Suprapubic skin (tissue), 4 donors: ENCODE data around the gene SIGLEC11.

Source experiments
- CTCF ChIP-seq, 2 donors: fragments of 200-600 bp in 1 of 2; fragments of 450-650 bp in 1 of 2; sonication (generic) in 1 of 2; IDR thresholded peaks; one replicate each; pipeline ENCODE4 v1.5.1; 2016 to 2019; ENCODE audit warnings: antibody characterized with exemption in 2 of 2, mild to moderate bottlenecking in 1 of 2, moderate library complexity in 1 of 2
- POLR2A ChIP-seq, 2 donors: fragments of 450-650 bp; IDR thresholded peaks; one replicate each; pipeline ENCODE4 v1.6.1; 2017; ENCODE audit warnings: antibody characterized with exemption in 2 of 2, mild to moderate bottlenecking in 2 of 2, moderate library complexity in 2 of 2
- POLR2AphosphoS5 ChIP-seq, 3 donors: sonication (generic); formaldehyde crosslinking; IDR thresholded peaks; one replicate each; pipeline ENCODE4 v1.6.1; 2017; ENCODE audit warnings: antibody characterized with exemption in 3 of 3

- TF ChIP-seq CTCF (IDR thresholded peaks at IDR 0.05), result no peak
- no peak for TF ChIP-seq POLR2A (IDR thresholded peaks at IDR 0.05)
- TF ChIP-seq POLR2AphosphoS5 (IDR thresholded peaks at IDR 0.05), result no peak
Observed at GRCh38 chr19:49952906-49953305, 8.1 kb downstream of the SIGLEC11 start.
